SK-N-SH treated with all-trans-retinoic acid at 6 μM for 48 hours (cell line): Measurements from ENCODE around the gene MMP2.

Experiments used
- ATAC-seq: fragments of 200-7000 bp; cut with Tn5 transposase; 3 replicates; pipeline ENCODE4 v1.9.1; 2020; ENCODE audit warnings: mild to moderate bottlenecking, moderate library complexity
- ARNTL ChIP-seq: fragments of 450-650 bp; formaldehyde crosslinking; IDR thresholded peaks from 2 replicates; pipeline ENCODE4 v1.5.0; 2020; ENCODE audit warnings: low read depth, mild to moderate bottlenecking, moderate library complexity, borderline replicate concordance
- BACH2 ChIP-seq: fragments of 250-450 bp; sonication (Bioruptor Pico); IDR thresholded peaks from 2 replicates; pipeline ENCODE4 v1.9.0; 2021; ENCODE audit warnings: mild to moderate bottlenecking, borderline replicate concordance
- ESRRG ChIP-seq: fragments of 250-450 bp; sonication (Bioruptor Pico); IDR thresholded peaks from 2 replicates; pipeline ENCODE4 v1.6.1; 2021; ENCODE audit warnings: mild to moderate bottlenecking
- GLIS3 ChIP-seq: fragments of 250-450 bp; sonication (Bioruptor Pico); IDR thresholded peaks from 2 replicates; pipeline ENCODE4 v1.5.0; 2020; ENCODE audit warnings: mild to moderate bottlenecking, moderate library complexity
- ISL1 ChIP-seq: fragments of 250-450 bp; sonication (Bioruptor Pico); IDR thresholded peaks from 2 replicates; pipeline ENCODE4 v2.1.2; 2022; ENCODE audit warnings: mild to moderate bottlenecking, moderate library complexity
- OSR1 ChIP-seq: fragments of 250-450 bp; sonication (Bioruptor Pico); IDR thresholded peaks from 2 replicates; pipeline ENCODE4 v1.8.0; 2022; ENCODE audit warnings: moderate library complexity, mild to moderate bottlenecking, inconsistent platforms
- PATZ1 ChIP-seq: fragments of 250-450 bp; sonication (Bioruptor Pico); IDR thresholded peaks from 2 replicates; pipeline ENCODE4 v1.8.0; 2020; ENCODE audit warnings: mild to moderate bottlenecking, moderate library complexity, borderline replicate concordance
- PPARA ChIP-seq: fragments of 250-450 bp; sonication (Bioruptor Pico); IDR thresholded peaks from 2 replicates; pipeline ENCODE4 v1.5.0; 2020; ENCODE audit warnings: mild to moderate bottlenecking, borderline replicate concordance
- RARB ChIP-seq: fragments of 250-450 bp; sonication (Bioruptor Pico); IDR thresholded peaks from 2 replicates; pipeline ENCODE4 v1.8.0; 2021; ENCODE audit warnings: mild to moderate bottlenecking, moderate library complexity
- ZC3H10 ChIP-seq: fragments of 250-450 bp; sonication (Bioruptor Pico); IDR thresholded peaks from 2 replicates; pipeline ENCODE4 v1.5.1; 2021; ENCODE audit warnings: mild to moderate bottlenecking, moderate library complexity
- ZFP3 ChIP-seq: fragments of 250-450 bp; sonication (Bioruptor Pico); IDR thresholded peaks from 2 replicates; pipeline ENCODE4 v1.5.0; 2020; ENCODE audit warnings: mild to moderate bottlenecking, moderate library complexity
- ZFP30 ChIP-seq: fragments of 450-650 bp; formaldehyde crosslinking; IDR thresholded peaks from 2 replicates; pipeline ENCODE4 v1.5.0; 2022; ENCODE audit warnings: mild to moderate bottlenecking, moderate library complexity
- ZNF565 ChIP-seq: fragments of 450-650 bp; formaldehyde crosslinking; conservative IDR thresholded peaks from 2 replicates; pipeline ENCODE4 v1.5.0; 2020; ENCODE audit warnings: low read depth, mild to moderate bottlenecking, moderate library complexity
- ZNF70 ChIP-seq: fragments of 450-650 bp; formaldehyde crosslinking; IDR thresholded peaks from 2 replicates; pipeline ENCODE4 v1.5.0; 2020; ENCODE audit warnings: mild to moderate bottlenecking, moderate library complexity
- ZNF8 ChIP-seq: fragments of 450-650 bp; formaldehyde crosslinking; IDR thresholded peaks from 2 replicates; pipeline ENCODE4 v1.5.0; 2020; ENCODE audit warnings: mild to moderate bottlenecking, moderate library complexity
- TF ChIP-seq, protein P1 (sequence below): fragments of 250-450 bp; sonication (Bioruptor Pico); IDR thresholded peaks from 2 replicates; pipeline ENCODE4 v1.5.0; 2020; ENCODE audit warnings: mild to moderate bottlenecking, moderate library complexity
- TF ChIP-seq, protein P2 (sequence below): fragments of 250-450 bp; sonication (Bioruptor Pico); IDR thresholded peaks from 2 replicates; pipeline ENCODE4 v1.5.1; 2021; ENCODE audit warnings: mild to moderate bottlenecking, moderate library complexity
- TF ChIP-seq, protein P3 (sequence below): fragments of 250-450 bp; sonication (Bioruptor Pico); IDR thresholded peaks from 2 replicates; pipeline ENCODE4 v1.5.1; 2020; ENCODE audit warnings: low read depth, mild to moderate bottlenecking, moderate library complexity

Gene MMP2

GRCh38 chr16:55476625-55477533 is 2.1 kb upstream of the MMP2 start (continued):
- TF ChIP-seq, protein P1, sequence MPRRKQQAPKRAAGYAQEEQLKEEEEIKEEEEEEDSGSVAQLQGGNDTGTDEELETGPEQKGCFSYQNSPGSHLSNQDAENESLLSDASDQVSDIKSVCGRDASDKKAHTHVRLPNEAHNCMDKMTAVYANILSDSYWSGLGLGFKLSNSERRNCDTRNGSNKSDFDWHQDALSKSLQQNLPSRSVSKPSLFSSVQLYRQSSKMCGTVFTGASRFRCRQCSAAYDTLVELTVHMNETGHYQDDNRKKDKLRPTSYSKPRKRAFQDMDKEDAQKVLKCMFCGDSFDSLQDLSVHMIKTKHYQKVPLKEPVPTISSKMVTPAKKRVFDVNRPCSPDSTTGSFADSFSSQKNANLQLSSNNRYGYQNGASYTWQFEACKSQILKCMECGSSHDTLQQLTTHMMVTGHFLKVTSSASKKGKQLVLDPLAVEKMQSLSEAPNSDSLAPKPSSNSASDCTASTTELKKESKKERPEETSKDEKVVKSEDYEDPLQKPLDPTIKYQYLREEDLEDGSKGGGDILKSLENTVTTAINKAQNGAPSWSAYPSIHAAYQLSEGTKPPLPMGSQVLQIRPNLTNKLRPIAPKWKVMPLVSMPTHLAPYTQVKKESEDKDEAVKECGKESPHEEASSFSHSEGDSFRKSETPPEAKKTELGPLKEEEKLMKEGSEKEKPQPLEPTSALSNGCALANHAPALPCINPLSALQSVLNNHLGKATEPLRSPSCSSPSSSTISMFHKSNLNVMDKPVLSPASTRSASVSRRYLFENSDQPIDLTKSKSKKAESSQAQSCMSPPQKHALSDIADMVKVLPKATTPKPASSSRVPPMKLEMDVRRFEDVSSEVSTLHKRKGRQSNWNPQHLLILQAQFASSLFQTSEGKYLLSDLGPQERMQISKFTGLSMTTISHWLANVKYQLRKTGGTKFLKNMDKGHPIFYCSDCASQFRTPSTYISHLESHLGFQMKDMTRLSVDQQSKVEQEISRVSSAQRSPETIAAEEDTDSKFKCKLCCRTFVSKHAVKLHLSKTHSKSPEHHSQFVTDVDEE = no peak
- TF ChIP-seq ZNF70 (CRISPR knock-in tag) = no peak
- no peak for TF ChIP-seq OSR1 (CRISPR knock-in tag)
- no peak for TF ChIP-seq ZFP3
- no peak for TF ChIP-seq ZFP30 (CRISPR knock-in tag)

DNA sequence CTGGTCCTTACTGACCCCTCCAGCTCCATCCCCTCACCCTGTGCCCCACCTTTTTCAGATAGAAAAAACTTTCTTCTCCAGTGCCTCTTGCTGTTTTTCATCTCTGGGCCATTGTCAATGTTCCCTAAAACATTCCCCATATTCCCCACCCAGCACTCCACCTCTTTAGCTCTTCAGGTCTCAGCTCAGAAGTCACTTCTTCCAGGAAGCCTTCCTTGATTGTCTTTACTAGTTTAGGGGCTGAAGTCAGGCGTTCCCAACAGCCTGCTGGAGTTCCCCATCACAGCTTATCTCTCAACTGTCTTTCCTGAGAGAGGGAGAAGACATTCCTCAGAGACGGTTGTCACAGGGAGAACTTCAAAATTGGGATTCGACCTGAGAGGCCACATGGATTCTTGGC is 1.3 kb upstream of the MMP2 start:
- no peak for ATAC-seq
- TF ChIP-seq PPARA (CRISPR knock-in tag) (no peak), ISL1 (no peak)
- TF ChIP-seq, protein P2, sequence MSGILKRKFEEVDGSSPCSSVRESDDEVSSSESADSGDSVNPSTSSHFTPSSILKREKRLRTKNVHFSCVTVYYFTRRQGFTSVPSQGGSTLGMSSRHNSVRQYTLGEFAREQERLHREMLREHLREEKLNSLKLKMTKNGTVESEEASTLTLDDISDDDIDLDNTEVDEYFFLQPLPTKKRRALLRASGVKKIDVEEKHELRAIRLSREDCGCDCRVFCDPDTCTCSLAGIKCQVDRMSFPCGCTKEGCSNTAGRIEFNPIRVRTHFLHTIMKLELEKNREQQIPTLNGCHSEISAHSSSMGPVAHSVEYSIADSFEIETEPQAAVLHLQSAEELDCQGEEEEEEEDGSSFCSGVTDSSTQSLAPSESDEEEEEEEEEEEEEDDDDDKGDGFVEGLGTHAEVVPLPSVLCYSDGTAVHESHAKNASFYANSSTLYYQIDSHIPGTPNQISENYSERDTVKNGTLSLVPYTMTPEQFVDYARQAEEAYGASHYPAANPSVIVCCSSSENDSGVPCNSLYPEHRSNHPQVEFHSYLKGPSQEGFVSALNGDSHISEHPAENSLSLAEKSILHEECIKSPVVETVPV (CRISPR knock-in tag) = no peak

- TF ChIP-seq ZFP30 (CRISPR knock-in tag) = no peak
- TF ChIP-seq, protein P1 = peak; percentile 35; the same call in 1 of the 2 replicates
- peak; percentile 31 for ATAC-seq
Measured at GRCh38 chr16:55479430-55480140, 587 bp downstream of the MMP2 start.

GRCh38 chr16:55480228-55480655 is 1.2 kb downstream of the MMP2 start:
- ATAC-seq = peak; percentile 83

GRCh38 chr16:55481023-55481422 is 2.0 kb downstream of the MMP2 start:
- no peak for TF ChIP-seq ZFP30 (CRISPR knock-in tag)
- TF ChIP-seq GLIS3 (CRISPR knock-in tag) = no peak
- no peak for TF ChIP-seq OSR1 (CRISPR knock-in tag)
- no peak for TF ChIP-seq BACH2
- TF ChIP-seq ZNF8 (CRISPR knock-in tag) = no peak
- TF ChIP-seq ZC3H10 (CRISPR knock-in tag) = no peak
- TF ChIP-seq, protein P3, sequence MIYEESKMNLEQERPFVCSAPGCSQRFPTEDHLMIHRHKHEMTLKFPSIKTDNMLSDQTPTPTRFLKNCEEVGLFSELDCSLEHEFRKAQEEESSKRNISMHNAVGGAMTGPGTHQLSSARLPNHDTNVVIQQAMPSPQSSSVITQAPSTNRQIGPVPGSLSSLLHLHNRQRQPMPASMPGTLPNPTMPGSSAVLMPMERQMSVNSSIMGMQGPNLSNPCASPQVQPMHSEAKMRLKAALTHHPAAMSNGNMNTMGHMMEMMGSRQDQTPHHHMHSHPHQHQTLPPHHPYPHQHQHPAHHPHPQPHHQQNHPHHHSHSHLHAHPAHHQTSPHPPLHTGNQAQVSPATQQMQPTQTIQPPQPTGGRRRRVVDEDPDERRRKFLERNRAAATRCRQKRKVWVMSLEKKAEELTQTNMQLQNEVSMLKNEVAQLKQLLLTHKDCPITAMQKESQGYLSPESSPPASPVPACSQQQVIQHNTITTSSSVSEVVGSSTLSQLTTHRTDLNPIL (CRISPR knock-in tag) = no peak
- no peak for TF ChIP-seq PATZ1
- no peak for TF ChIP-seq ISL1
- no peak for TF ChIP-seq RARB (CRISPR knock-in tag)
- no peak for TF ChIP-seq ARNTL (CRISPR knock-in tag)
- TF ChIP-seq ZNF70 (CRISPR knock-in tag) = no peak
- no peak for TF ChIP-seq ZFP3
- no peak for TF ChIP-seq ESRRG
- TF ChIP-seq ZNF565 (CRISPR knock-in tag) = no peak
- no peak for ATAC-seq

More at GRCh38 chr16:55480228-55480655, 1.2 kb downstream of the MMP2 start:
- TF ChIP-seq BACH2 = no peak
- no peak for TF ChIP-seq ZFP30 (CRISPR knock-in tag)
